Measurements from ENCODE around the gene PALLD.
A peak's percentile ranks its signal among the peaks of the same experiment; 100 is the strongest.

Gene PALLD

GRCh38 chr4:168881781-168882420, 385.0 kb downstream of the PALLD start:
- Mint-ChIP-seq H3K4me3 (no peak overlapping the region), H3K4me1 (peaks cover 14% of the 10 kb centered on the region), H3K9me3 (no peaks in the 10 kb centered on the region), H3K27me3 (ENCODE audit: low read depth) (peaks cover 4% of the 10 kb centered on the region), H3K27ac (peak overlapping the region in 2 of 3 experiments; percentile 25 to 49), H3K36me3 (ENCODE audit: low read depth) (peaks cover 68% of the 10 kb centered on the region)
- TF ChIP-seq CTCF (IDR thresholded peaks at IDR 0.05; ENCODE audit: unreplicated experiment in 3 of 3): no peak

- TF ChIP-seq CTCF (IDR thresholded peaks at IDR 0.05; ENCODE audit: unreplicated experiment in 3 of 3): no peak
- H3K27ac Mint-ChIP-seq: no peak overlapping the region
- H3K4me3 Mint-ChIP-seq: no peak overlapping the region
- H3K9me3 Mint-ChIP-seq: no peaks in the 10 kb centered on the region
- peaks cover 19% of the 10 kb centered on the region for H3K4me1 Mint-ChIP-seq
- peaks cover 4% of the 10 kb centered on the region for H3K27me3 Mint-ChIP-seq (ENCODE audit: low read depth)
- peaks cover 67% of the 10 kb centered on the region for H3K36me3 Mint-ChIP-seq (ENCODE audit: low read depth)
Observed at GRCh38 chr4:168882650-168883233, 385.9 kb downstream of the PALLD start.

GRCh38 chr4:168883513-168883912, 386.7 kb downstream of the PALLD start:
- peaks cover 71% of the 10 kb centered on the region for H3K36me3 Mint-ChIP-seq (ENCODE audit: low read depth)

GRCh38 chr4:168884251-168885124, 387.6 kb downstream of the PALLD start:
- Mint-ChIP-seq H3K4me1 (peaks cover 22% of the 10 kb centered on the region), H3K36me3 (ENCODE audit: low read depth) (peaks cover 71% of the 10 kb centered on the region), H3K9me3 (no peaks in the 10 kb centered on the region), H3K27me3 (ENCODE audit: low read depth) (no peaks in the 10 kb centered on the region), H3K27ac (peak overlapping the region in 1 of 3 experiments; percentile 15), H3K4me3 (no peak overlapping the region)
- TF ChIP-seq CTCF (IDR thresholded peaks at IDR 0.05; ENCODE audit: unreplicated experiment in 3 of 3): no peak

More at GRCh38 chr4:168883513-168883912, 386.7 kb downstream of the PALLD start:
- Mint-ChIP-seq H3K27me3 (ENCODE audit: low read depth) (peaks cover under 1% of the 10 kb centered on the region), H3K9me3 (no peaks in the 10 kb centered on the region), H3K27ac (no peak overlapping the region), H3K4me3 (no peak overlapping the region), H3K4me1 (peaks cover 22% of the 10 kb centered on the region)
- no peak for TF ChIP-seq CTCF (IDR thresholded peaks at IDR 0.05; ENCODE audit: unreplicated experiment in 3 of 3)

GRCh38 chr4:168885400-168885799, 388.5 kb downstream of the PALLD start:
- Mint-ChIP-seq H3K4me3 (no peak overlapping the region), H3K4me1 (peaks cover 27% of the 10 kb centered on the region), H3K27ac (peak overlapping the region in 1 of 3 experiments; percentile 12), H3K36me3 (ENCODE audit: low read depth) (peaks cover 73% of the 10 kb centered on the region), H3K9me3 (no peaks in the 10 kb centered on the region), H3K27me3 (ENCODE audit: low read depth) (no peaks in the 10 kb centered on the region)
- no peak for TF ChIP-seq CTCF (IDR thresholded peaks at IDR 0.05; ENCODE audit: unreplicated experiment in 3 of 3)

Data from nephron (organoid).